Measurements from ENCODE around the gene COASY.

GRCh38 chr17:42609182-42609813 lies 47.4 kb downstream of the COASY start, which contains the start of the genes RETREG3 and TUBG1:
- TF ChIP-seq CTCF (IDR thresholded peaks at IDR 0.05 in 8 of 11, conservative IDR thresholded peaks at IDR 0.05 in 3 of 11) (peak in 6 of 11 experiments; percentile 15 to 43 (median 28)), POLR2A (IDR thresholded peaks at IDR 0.05) (peak; percentile 61 to 89 (median 88)), POLR2AphosphoS5 (IDR thresholded peaks at IDR 0.05) (peak; percentile 97 to 98 (median 98))

All from spleen (tissue), 7 donors.